Neuronal stem cell (in vitro differentiated cells): ENCODE results near the gene TOGARAM1. TPM values are rescaled to one million over a fixed set of nuclear protein-coding genes. Genes with fewer than 3 reads are reported as not detected.

Experiments
- DNase-seq: peaks from one replicate; pipeline ENCODE4 v3.0.0-alpha.2; 2013; ENCODE audit warnings: low spot score
- H2AFZ ChIP-seq: one replicate; pipeline ENCODE4 v1.6.1; 2013; ENCODE audit warnings: mild to moderate bottlenecking, low read length, inconsistent platforms
- H2AK5ac ChIP-seq: 2 replicates; pipeline ENCODE4 v1.6.1; 2013; ENCODE audit warnings: low read depth, mild to moderate bottlenecking, inconsistent platforms, low read length, moderate library complexity, mixed read lengths
- H2BK120ac ChIP-seq: 2 replicates; pipeline ENCODE4 v1.6.1; 2013; ENCODE audit warnings: low read depth, mild to moderate bottlenecking, inconsistent platforms, low read length, moderate library complexity, mixed read lengths
- H2BK12ac ChIP-seq: one replicate; pipeline ENCODE4 v1.6.1; 2013; ENCODE audit warnings: low read length, inconsistent platforms
- H2BK15ac ChIP-seq: 2 replicates; pipeline ENCODE4 v1.6.1; 2013; ENCODE audit warnings: mild to moderate bottlenecking, low read length, inconsistent platforms, mixed read lengths
- H2BK5ac ChIP-seq: one replicate; pipeline ENCODE4 v1.6.1; 2013; ENCODE audit warnings: inconsistent platforms, mild to moderate bottlenecking, low read length, moderate library complexity
- H3K14ac ChIP-seq: one replicate; pipeline ENCODE4 v1.6.1; 2013; ENCODE audit warnings: low read length, inconsistent platforms
- H3K18ac ChIP-seq: 2 replicates; pipeline ENCODE4 v1.6.1; 2013; ENCODE audit warnings: low read length, inconsistent platforms
- H3K23ac ChIP-seq: 2 replicates; pipeline ENCODE4 v1.6.1; 2013; ENCODE audit warnings: low read depth, mild to moderate bottlenecking, mixed read lengths, low read length, inconsistent platforms; ENCODE audit not compliant: poor library complexity
- H3K27ac ChIP-seq: replicated peaks from 3 replicates; pipeline ENCODE4 v1.5.1; 2013; ENCODE audit warnings: low read length, inconsistent platforms
- H3K27me3 ChIP-seq, 3 experiments: 2 replicates each; pipeline ENCODE4 v1.6.1; 2013; ENCODE audit warnings: low read length in 3 of 3, mild to moderate bottlenecking in 2 of 3, inconsistent platforms in 1 of 3, low read depth in 1 of 3, mixed read lengths in 1 of 3, moderate library complexity in 1 of 3; ENCODE audit not compliant: control insufficient read depth in 3 of 3, insufficient read depth in 3 of 3
- H3K36me3 ChIP-seq, 2 donors: replicated peaks in 1 of 2; 2 replicates each; pipeline ENCODE4 v1.6.1; 2013; ENCODE audit warnings: low read length in 2 of 2; ENCODE audit not compliant: control insufficient read depth in 2 of 2, insufficient read depth in 2 of 2
- H3K4ac ChIP-seq: 2 replicates; pipeline ENCODE4 v1.6.1; 2013; ENCODE audit warnings: inconsistent platforms, mild to moderate bottlenecking, low read length, moderate library complexity
- H3K4me1 ChIP-seq, 2 donors: 1 replicate in 1 of 2; 2 replicates in 1 of 2; pipeline ENCODE4 v1.6.1; 2013; ENCODE audit warnings: low read length in 2 of 2, low read depth in 1 of 2; ENCODE audit not compliant: control insufficient read depth in 2 of 2, insufficient read depth in 1 of 2
- H3K4me2 ChIP-seq: one replicate; pipeline ENCODE4 v1.6.1; 2013; ENCODE audit warnings: mild to moderate bottlenecking, low read length, inconsistent platforms; ENCODE audit not compliant: insufficient read depth, poor library complexity, severe bottlenecking
- H3K4me3 ChIP-seq, 2 donors: 2 replicates each; pipeline ENCODE4 v1.5.1; 2013; ENCODE audit warnings: low read length in 2 of 2, mild to moderate bottlenecking in 2 of 2, inconsistent platforms in 1 of 2, moderate library complexity in 1 of 2
- H3K79me1 ChIP-seq: one replicate; pipeline ENCODE4 v1.6.1; 2013; ENCODE audit warnings: low read depth, mild to moderate bottlenecking, inconsistent platforms, low read length, moderate library complexity
- H3K9ac ChIP-seq: one replicate; pipeline ENCODE4 v1.6.1; 2013; ENCODE audit warnings: mild to moderate bottlenecking, low read depth, low read length, inconsistent platforms; ENCODE audit not compliant: poor library complexity
- H3K9me3 ChIP-seq, 2 donors: replicated peaks in 1 of 2; 2 replicates each; pipeline versions ENCODE3 to v1.6.1; 2013; ENCODE audit warnings: low read length in 2 of 2, mild to moderate bottlenecking in 2 of 2, inconsistent platforms in 1 of 2, low read depth in 1 of 2, mixed read lengths in 1 of 2, moderate library complexity in 1 of 2; ENCODE audit not compliant: control insufficient read depth in 2 of 2, insufficient read depth in 1 of 2
- H4K8ac ChIP-seq: one replicate; pipeline ENCODE4 v1.6.1; 2013; ENCODE audit warnings: low read depth, mild to moderate bottlenecking, inconsistent platforms, low read length, moderate library complexity
- H4K91ac ChIP-seq: one replicate; pipeline ENCODE4 v1.6.1; 2013; ENCODE audit warnings: low read length, low read depth, mild to moderate bottlenecking, inconsistent platforms; ENCODE audit not compliant: poor library complexity
- WGBS, 2 donors: extraction: QIAGEN DNeasy Blood & Tissue Kit; methylation state at CpG; one replicate each; pipeline ENCODE4 v1.1.7; 2013; ENCODE audit warnings: missing lambda C conversion rate in 2 of 2, mixed read lengths in 1 of 2; ENCODE audit not compliant: insufficient read length in 2 of 2, insufficient replicate concordance in 1 of 2; ENCODE audit errors: extremely low coverage in 2 of 2; 5-methylcytosine and 5-hydroxymethylcytosine counted together
- small RNA-seq: library from polyadenylated mRNA; stranded (forward); fragments of <200 nt; extraction: miRNeasy Mini kit (QIAGEN cat#:217004); gene quantifications from one replicate; pipeline ENCODE3, GENCODE V24; 2013; ENCODE audit not compliant: insufficient read depth

The TOGARAM1 gene

GRCh38 chr14:45120096-45120495 lies 158.1 kb downstream of the TOGARAM1 start:
- H3K4me1 ChIP-seq: no peaks in the 10 kb centered on the region
- peaks cover 0 to 1% of the 10 kb centered on the region in 2 donors for H3K9me3 ChIP-seq
- no peak overlapping the region for H2AK5ac ChIP-seq
- no peak overlapping the region for H2BK15ac ChIP-seq
- H2BK12ac ChIP-seq: no peak overlapping the region
- no peak for DNase-seq
- H3K4ac ChIP-seq: no peak overlapping the region
- peaks cover 25 to 98% of the 10 kb centered on the region in 2 donors for H3K36me3 ChIP-seq
- H4K91ac ChIP-seq: no peak overlapping the region
- no peak overlapping the region for H2AFZ ChIP-seq
- H3K4me2 ChIP-seq: no peak overlapping the region
- no peaks in the 10 kb centered on the region for H3K79me1 ChIP-seq
- no peaks in the 10 kb centered on the region for H3K27me3 ChIP-seq
- no CpG with 5 or more reads among the region's 1 CpG for WGBS, 2 donors
- no peak overlapping the region for H3K27ac ChIP-seq
- no peak overlapping the region for H2BK120ac ChIP-seq
- H3K9ac ChIP-seq: no peak overlapping the region
- H2BK5ac ChIP-seq: no peak overlapping the region
- no peak overlapping the region for H4K8ac ChIP-seq
- H3K4me3 ChIP-seq: no peak overlapping the region
- H3K14ac ChIP-seq: no peak overlapping the region
- no peak overlapping the region for H3K23ac ChIP-seq
- no peak overlapping the region for H3K18ac ChIP-seq

GRCh38 chr14:45123271-45123670 lies 161.3 kb downstream of the TOGARAM1 start:
- H3K27ac ChIP-seq: no peak overlapping the region
- no peaks in the 10 kb centered on the region for H3K79me1 ChIP-seq
- H3K27me3 ChIP-seq: no peaks in the 10 kb centered on the region
- H2BK12ac ChIP-seq: no peak overlapping the region
- no peak overlapping the region for H3K14ac ChIP-seq
- no peaks in the 10 kb centered on the region for H3K4me1 ChIP-seq
- peaks cover 0 to 1% of the 10 kb centered on the region in 2 donors for H3K9me3 ChIP-seq
- H3K4me2 ChIP-seq: no peak overlapping the region
- DNase-seq: no peak
- H4K8ac ChIP-seq: no peak overlapping the region
- H2BK5ac ChIP-seq: no peak overlapping the region
- H3K9ac ChIP-seq: no peak overlapping the region
- H2AFZ ChIP-seq: no peak overlapping the region
- H3K4ac ChIP-seq: no peak overlapping the region
- no peak overlapping the region for H2BK15ac ChIP-seq
- H2AK5ac ChIP-seq: no peak overlapping the region
- no CpG with 5 or more reads among the region's 3 CpGs for WGBS, 2 donors
- H3K4me3 ChIP-seq: no peak overlapping the region
- peaks cover 17 to 92% of the 10 kb centered on the region in 2 donors for H3K36me3 ChIP-seq
- no peak overlapping the region for H4K91ac ChIP-seq
- H3K18ac ChIP-seq: no peak overlapping the region
- H2BK120ac ChIP-seq: no peak overlapping the region
- H3K23ac ChIP-seq: no peak overlapping the region

Small RNAs within 50 kb of the gene (small RNA-seq; reads per million reads assigned to genes)
- not detected for gene RF00151
- 199 reads per million, percentile 97 among the genes with 10 or more reads in this experiment for gene SNORD127
